Common myeloid progenitor, CD34-positive (primary cell): ENCODE measurements around the gene TBC1D10A.

ENCODE experiments used
- CTCF ChIA-PET: fragments of 350-600 bp; sonication (Branson Sonifier 250); formaldehyde crosslinking; loops from one replicate; lab custom pipeline; 2021; ENCODE audit warnings: antibody characterized with exemption; lab: Charles Lee
- POLR2A ChIA-PET: fragments of 350-600 bp; sonication (Branson Sonifier 250); formaldehyde crosslinking; loops from one replicate; lab custom pipeline; 2021; ENCODE audit warnings: antibody characterized with exemption; lab: Charles Lee
- DNase-seq, 3 donors: peaks; one replicate each; pipeline versions ENCODE4 v3.0.0 to v3.0.0-alpha.2; 2013
- H3K27ac ChIP-seq, 2 experiments: 1 replicate in 1 of 2; 2 replicates in 1 of 2; pipeline ENCODE4 v1.7.0; 2013; ENCODE audit warnings: inconsistent platforms in 2 of 2, low read length in 2 of 2, mild to moderate bottlenecking in 2 of 2, low read depth in 1 of 2, moderate library complexity in 1 of 2; ENCODE audit not compliant: severe bottlenecking in 2 of 2, insufficient read depth in 1 of 2, poor library complexity in 1 of 2
- H3K27me3 ChIP-seq, 5 experiments: replicated peaks in 2 of 5; 1 replicate in 3 of 5; 2 replicates in 2 of 5; pipeline versions ENCODE4 v1.6.1 to v1.7.0; 2013; ENCODE audit warnings: low read length in 4 of 5, mild to moderate bottlenecking in 2 of 5, moderate library complexity in 2 of 5, inconsistent platforms in 1 of 5; ENCODE audit not compliant: insufficient read depth in 5 of 5, control insufficient read depth in 4 of 5
- H3K36me3 ChIP-seq, 4 experiments: 1 replicate in 2 of 4; 2 replicates in 2 of 4; pipeline versions ENCODE4 v1.6.1 to v1.7.0; 2013; ENCODE audit warnings: low read length in 3 of 4, control low read depth in 1 of 4, mild to moderate bottlenecking in 1 of 4; ENCODE audit not compliant: control insufficient read depth in 4 of 4, insufficient read depth in 4 of 4
- H3K4me1 ChIP-seq, 4 experiments: 1 replicate in 3 of 4; 2 replicates in 1 of 4; pipeline versions ENCODE4 v1.6.1 to v1.7.1; 2013; ENCODE audit warnings: low read length in 3 of 4, mild to moderate bottlenecking in 3 of 4, control low read depth in 1 of 4, inconsistent platforms in 1 of 4, moderate library complexity in 1 of 4; ENCODE audit not compliant: control insufficient read depth in 4 of 4, insufficient read depth in 4 of 4; ENCODE audit errors: control extremely low read depth in 1 of 4
- H3K4me3 ChIP-seq, 7 experiments: 1 replicate in 4 of 7; 2 replicates in 3 of 7; pipeline versions ENCODE4 v1.5.1 to v1.7.0; 2013; ENCODE audit warnings: mild to moderate bottlenecking in 7 of 7, low read length in 6 of 7, moderate library complexity in 6 of 7, inconsistent platforms in 2 of 7, low read depth in 2 of 7, control low read depth in 1 of 7; ENCODE audit not compliant: insufficient read depth in 4 of 7, control insufficient read depth in 1 of 7; ENCODE audit errors: extremely low read depth in 1 of 7
- H3K9me3 ChIP-seq, 5 experiments: 1 replicate in 4 of 5; 2 replicates in 1 of 5; pipeline versions ENCODE4 v1.6.1 to v1.7.1; 2013; ENCODE audit warnings: low read length in 4 of 5, mild to moderate bottlenecking in 2 of 5, inconsistent platforms in 1 of 5, low read depth in 1 of 5, moderate library complexity in 1 of 5; ENCODE audit not compliant: control insufficient read depth in 4 of 5, insufficient read depth in 2 of 5; ENCODE audit errors: control extremely low read depth in 1 of 5
- WGBS: methylation state at CpG from one replicate; pipeline ENCODE4 v1.1.5; 2013; ENCODE audit not compliant: insufficient coverage; 5-methylcytosine and 5-hydroxymethylcytosine counted together

TBC1D10A gene

DNA sequence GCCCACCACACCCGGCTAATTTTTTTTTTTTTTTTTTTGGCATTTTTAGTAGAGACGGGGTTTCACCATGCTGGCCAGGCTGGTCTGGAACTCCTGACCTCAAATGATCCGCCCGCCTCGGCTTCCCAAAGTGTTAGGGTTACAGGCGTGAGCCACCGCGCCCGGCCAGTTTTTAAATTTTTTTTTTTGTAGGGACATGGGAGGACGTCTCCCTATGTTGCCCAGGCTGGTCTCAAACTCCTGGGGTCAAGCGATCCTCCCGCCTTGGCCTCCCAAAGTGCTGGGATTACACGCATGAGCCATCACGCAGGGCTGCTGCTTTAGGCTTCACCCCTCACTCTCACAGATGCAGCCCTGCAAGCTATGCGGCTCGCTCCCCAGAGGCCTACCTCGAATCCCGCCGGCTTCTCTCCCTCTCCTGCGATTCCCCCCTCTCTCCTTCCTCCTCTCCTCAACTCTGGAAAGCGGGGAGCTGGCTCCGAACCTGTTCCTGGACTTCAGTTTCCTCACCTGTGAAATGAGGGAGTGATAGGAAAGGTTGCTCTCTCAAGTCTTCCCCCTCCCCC lies 31.0 kb upstream of the TBC1D10A start:
- Histone ChIP-seq H3K4me3 (peak overlapping the region in 4 of 7 experiments; percentile 91 to 96 (median 95)), H3K4me1 (peaks cover 0 to 26% (median 23%) of the 10 kb centered on the region in 4 experiments), H3K27me3 (no peaks in the 10 kb centered on the region), H3K36me3 (peaks cover 3 to 13% (median 8%) of the 10 kb centered on the region in 4 experiments), H3K27ac (no peak overlapping the region), H3K9me3 (no peaks in the 10 kb centered on the region)
- ChIA-PET POLR2A (interaction anchor here (0.6 to 2.5 kb wide), 3 partner anchors 30 to 549 kb away, joined by 3 to 8 read pairs (median 5); no protein-coding TSS in a partner anchor), CTCF (interaction anchor here (0.7 to 1.7 kb wide), 8 partner anchors 8 to 102 kb away, joined by 3 to 13 read pairs (median 3); partner anchors contain the start of genes CASTOR1 and RNF215)
- WGBS = 90% methylated on average over 14 of the region's 22 CpGs
- no peak for DNase-seq

DNA sequence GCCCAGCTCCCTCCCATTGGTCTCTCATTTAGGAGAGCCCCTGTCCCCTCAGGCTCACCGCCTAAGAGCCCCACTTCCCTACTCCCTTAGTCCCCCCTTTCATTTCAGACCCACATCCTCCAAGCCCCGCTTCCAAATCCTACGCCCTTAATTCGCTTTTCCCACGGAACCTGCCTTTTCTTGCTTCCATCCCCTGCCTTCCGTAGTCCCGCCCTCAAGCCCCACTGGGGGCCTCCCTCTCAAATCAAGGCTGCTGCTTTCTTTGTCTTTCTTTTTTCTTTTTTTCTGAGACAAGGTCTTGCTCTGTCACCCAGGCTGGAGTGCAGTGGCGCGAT lies 30.5 kb upstream of the TBC1D10A start:
- peaks cover 4 to 19% (median 13%) of the 10 kb centered on the region in 4 experiments for H3K36me3 ChIP-seq
- H3K4me3 ChIP-seq = peak overlapping the region; percentile 66 to 99 (median 94)
- 3% methylated on average over 9 of the region's 9 CpGs for WGBS
- ChIA-PET POLR2A (interaction anchor here (0.6 to 2.5 kb wide), 5 partner anchors 11 to 549 kb away, joined by 3 to 8 read pairs (median 5); partner anchors contain the start of gene OSM), CTCF (interaction anchor here (1.2 to 2.5 kb wide), 6 partner anchors 12 to 102 kb away, joined by 3 to 13 read pairs (median 4); partner anchors contain the start of gene CASTOR1)
- H3K9me3 ChIP-seq = no peaks in the 10 kb centered on the region
- peak overlapping the region; percentile 92 to 98 for H3K27ac ChIP-seq
- peaks cover 0 to 26% (median 23%) of the 10 kb centered on the region in 4 experiments for H3K4me1 ChIP-seq
- no peaks in the 10 kb centered on the region for H3K27me3 ChIP-seq
- peak; percentile 71 to 81 (median 73) for DNase-seq

DNA sequence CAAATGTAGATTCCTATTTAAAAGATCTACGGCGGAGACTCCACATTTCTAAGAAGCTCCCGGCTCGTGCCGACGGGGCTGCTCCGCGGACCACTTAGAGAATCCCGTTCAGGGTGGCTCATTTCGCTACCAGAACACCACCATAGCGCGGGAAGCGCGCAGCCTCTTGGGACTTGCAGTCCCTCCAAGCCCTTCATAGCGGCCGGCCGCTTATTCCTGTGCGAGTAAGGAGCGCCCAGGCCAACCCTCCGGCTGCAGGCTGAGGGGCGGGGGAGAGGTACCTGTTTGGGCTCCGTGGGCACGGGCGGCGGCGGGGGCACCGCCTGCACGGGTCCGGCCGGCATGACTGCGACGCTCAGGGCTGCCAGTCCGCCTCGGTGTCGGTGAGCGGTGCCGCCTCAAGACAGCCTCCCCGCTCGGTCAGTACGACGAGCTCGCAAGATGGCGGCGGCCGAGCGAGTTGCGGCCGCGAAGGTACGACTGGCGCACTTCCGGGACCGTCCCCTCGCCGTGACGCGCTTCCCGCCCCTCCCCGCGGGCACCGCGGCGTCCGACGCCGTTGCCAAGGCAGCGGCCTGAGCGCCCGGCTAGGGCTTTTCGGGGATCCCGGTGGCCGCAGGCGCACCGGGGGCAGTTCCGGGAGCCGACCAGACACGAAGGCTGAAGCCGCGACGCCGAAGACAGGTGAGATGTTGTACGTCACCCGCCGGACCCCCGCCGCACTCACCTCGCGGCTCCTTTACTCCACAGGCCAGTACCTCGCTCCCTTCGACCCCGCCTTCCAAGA lies 29.9 kb upstream of the TBC1D10A start, which contains the start of the genes CCDC157 and SF3A1:
Gene CCDC157, plus strand, starts transcription at position 559 of the 787 bp plus-strand sequence. CDS start 8,994 bp downstream, outside the sequence.
Gene SF3A1, minus strand, starts transcription at position 446 of the 787 bp plus-strand sequence. Its CDS starts 102 bp downstream, at position 344.
- Histone ChIP-seq H3K36me3 (peaks cover 4 to 24% (median 18%) of the 10 kb centered on the region in 4 experiments), H3K9me3 (no peaks in the 10 kb centered on the region), H3K27ac (peak within 1 kb of the TSS; percentile 92 to 98), H3K4me3 (peak within 1 kb of the TSS; percentile 66 to 99 (median 94)), H3K27me3 (no peaks in the 10 kb centered on the region), H3K4me1 (peaks cover 0 to 26% (median 23%) of the 10 kb centered on the region in 4 experiments)
- WGBS = under 1% methylated on average over 77 of the region's 91 CpGs
- ChIA-PET CTCF (interaction anchor here (1.0 to 2.5 kb wide), 5 partner anchors 13 to 102 kb away, joined by 3 to 13 read pairs (median 3); partner anchors contain the start of gene CASTOR1), POLR2A (interaction anchor here (0.6 to 2.5 kb wide), 5 partner anchors 12 to 90 kb away, joined by 3 to 8 read pairs (median 4); partner anchors contain the start of gene OSM)
- peak; percentile 90 to 96 (median 95) for DNase-seq

DNA sequence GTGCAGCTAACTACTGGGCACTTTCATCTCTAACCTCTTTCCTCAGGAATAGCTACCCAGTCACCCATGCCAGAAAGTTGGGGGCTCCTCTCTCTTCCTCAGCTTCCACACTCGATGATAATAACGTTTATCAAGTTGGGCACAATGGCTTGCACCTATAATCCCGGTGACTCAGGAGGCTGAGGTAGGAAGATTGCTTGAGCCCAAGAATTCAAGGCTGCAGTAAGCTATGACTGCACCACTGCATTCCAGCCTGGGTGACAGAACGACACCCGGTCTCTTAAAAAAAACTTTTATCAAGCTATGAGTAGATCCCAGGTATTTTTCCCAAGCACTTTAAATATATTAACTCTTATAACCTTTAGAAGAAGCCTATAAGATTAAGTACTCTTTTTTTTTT lies 27.9 kb upstream of the TBC1D10A start:
- H3K4me1 ChIP-seq = peaks cover 0 to 26% (median 23%) of the 10 kb centered on the region in 4 experiments
- H3K27ac ChIP-seq = peak overlapping the region in 1 of 2 experiments; percentile 98
- no peak overlapping the region for H3K4me3 ChIP-seq
- ChIA-PET POLR2A (no interaction called here), CTCF (interaction anchor here (0.8 to 2.5 kb wide), 4 partner anchors 23 to 66 kb away, joined by 3 to 10 read pairs (median 4); partner anchors contain the start of gene CASTOR1)
- H3K36me3 ChIP-seq = peaks cover 7 to 41% (median 26%) of the 10 kb centered on the region in 4 experiments
- H3K9me3 ChIP-seq = no peaks in the 10 kb centered on the region
- H3K27me3 ChIP-seq = no peaks in the 10 kb centered on the region
- 89% methylated on average over 4 of the region's 5 CpGs for WGBS
- DNase-seq = no peak

DNA sequence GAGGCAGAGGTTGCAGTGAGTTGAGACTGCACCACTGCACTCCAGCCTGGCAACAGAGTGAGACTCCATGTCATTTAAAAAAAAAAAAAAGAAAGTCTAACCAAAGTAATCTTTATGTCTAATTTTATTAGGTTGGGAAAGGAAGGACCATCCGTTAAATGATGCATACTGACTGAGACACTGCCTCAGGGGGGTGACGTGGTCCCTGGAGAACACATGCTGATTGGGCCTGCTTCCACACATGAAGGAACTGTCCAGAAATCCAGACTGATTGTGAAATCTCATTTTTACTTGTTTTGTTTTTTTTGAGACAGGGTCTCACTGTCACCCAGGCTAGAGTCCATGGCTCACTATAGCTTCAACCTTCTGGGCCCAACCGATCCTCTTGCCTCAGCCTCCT lies 24.5 kb upstream of the TBC1D10A start:
- POLR2A ChIA-PET = interaction anchor here (0.6 kb wide), 1 partner anchor 8 kb away, joined by 3 read pairs; no protein-coding TSS in a partner anchor
- CTCF ChIA-PET = interaction anchor here (0.9 to 1.1 kb wide), 2 partner anchors 39 to 63 kb away, joined by 3 read pairs; no protein-coding TSS in a partner anchor

DNA sequence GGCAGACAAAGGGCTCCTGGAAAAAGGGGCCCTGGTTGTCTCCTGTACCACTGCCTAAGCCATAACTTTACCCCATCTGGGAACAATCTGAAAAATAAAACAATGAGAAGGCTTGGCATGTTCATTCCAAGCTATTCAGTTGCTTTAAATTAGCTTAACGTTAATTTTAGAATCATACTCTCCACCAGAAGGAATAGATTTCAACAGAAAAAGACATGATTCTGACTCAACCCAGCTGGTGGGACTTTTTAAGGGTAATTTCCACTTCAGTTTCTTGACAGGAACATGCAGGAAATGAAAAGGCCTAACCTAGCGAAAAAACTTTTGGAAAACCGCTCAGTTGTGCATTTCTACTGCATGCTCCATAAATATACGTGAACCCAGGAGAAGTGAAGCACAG lies 22.1 kb upstream of the TBC1D10A start:
- no peak for DNase-seq
- Histone ChIP-seq H3K9me3 (no peaks in the 10 kb centered on the region), H3K4me1 (no peaks in the 10 kb centered on the region), H3K4me3 (no peak overlapping the region), H3K27ac (peak overlapping the region in 1 of 2 experiments; percentile 20), H3K36me3 (peaks cover 22 to 88% (median 64%) of the 10 kb centered on the region in 4 experiments), H3K27me3 (no peaks in the 10 kb centered on the region)
- ChIA-PET CTCF (interaction anchor here (1.1 to 5.2 kb wide), 3 partner anchors 11 to 60 kb away, joined by 3 to 17 read pairs (median 4); partner anchors contain the start of gene CASTOR1), POLR2A (interaction anchor here (1.2 kb wide), 1 partner anchor 13 kb away, joined by 9 read pairs; no protein-coding TSS in a partner anchor)
- WGBS = 95% methylated on average over 4 of the region's 4 CpGs

More for the DNA sequence above, 24.5 kb upstream of the TBC1D10A start:
- Histone ChIP-seq H3K4me1 (peaks cover 0 to 19% (median 18%) of the 10 kb centered on the region in 4 experiments), H3K27ac (no peak overlapping the region), H3K4me3 (no peak overlapping the region), H3K36me3 (peaks cover 10 to 72% (median 45%) of the 10 kb centered on the region in 4 experiments), H3K27me3 (no peaks in the 10 kb centered on the region), H3K9me3 (no peaks in the 10 kb centered on the region)
- DNase-seq = no peak
- WGBS = 100% methylated on average over 3 of the region's 3 CpGs
